ENCODE results near the gene TIMP2.
A peak's percentile ranks its signal among the peaks of the same experiment; 100 is the strongest.

- TF ChIP-seq CTCF (conservative IDR thresholded peaks at IDR 0.05; ENCODE audit: low read depth, low read length), result 0 out of 2 replicates have a peak, but pooled peaks have one; percentile 2
- TF ChIP-seq MAZ (IDR thresholded peaks at IDR 0.05; ENCODE audit: borderline replicate concordance, low read depth, low read length), result peak; percentile 80; the same call in 1 of the 2 replicates
- peak; percentile 95 for TF ChIP-seq POLR2A (IDR thresholded peaks at IDR 0.05; ENCODE audit: low read depth, low read length)
- no peak for TF ChIP-seq MAFK (IDR thresholded peaks at IDR 0.05; ENCODE audit: low read depth, low read length)
- no peak for TF ChIP-seq SMC3 (IDR thresholded peaks at IDR 0.05; ENCODE audit: low read depth, low read length)
- peak; percentile 3; the same call in 1 of the 2 replicates for TF ChIP-seq RAD21 (IDR thresholded peaks at IDR 0.05; ENCODE audit: low read length)
These were observed at the start of gene TIMP2 for GRCh38 chr17:78925234-78925633.
